HCT116 (cell line): ENCODE data around the gene SERTAD1. TPM values are rescaled to one million over a fixed set of nuclear protein-coding genes. Genes with fewer than 3 reads are reported as not detected.

Experiments used
- ATAC-seq: fragments of 200-7000 bp; cut with Tn5 transposase; 2 replicates; pipeline ENCODE4 v1.9.1; 2020; ENCODE audit warnings: mild to moderate bottlenecking, moderate library complexity
- BruUV-seq: library from RNA; stranded (reverse); fragments of 400-500 nt; replicated peaks from 2 replicates; lab custom pipeline; 2021; lab: Mats Ljungman, UMichigan
- CTCF ChIA-PET: fragments of 300-600 bp; sonication (Branson Sonifier 250); formaldehyde crosslinking; loops from one replicate; lab custom pipeline; 2021; ENCODE audit warnings: antibody characterized with exemption; lab: Charles Lee
- POLR2A ChIA-PET: fragments of 300-600, 350-600 bp; sonication (Branson Sonifier 250); formaldehyde crosslinking; loops from one replicate; lab custom pipeline; 2021; ENCODE audit warnings: antibody characterized with exemption; lab: Charles Lee
- RAD21 ChIA-PET, 2 experiments: fragments of 300-600 bp; sonication (Branson Sonifier 250); formaldehyde crosslinking; loops; one replicate each; lab custom pipeline; 2023; ENCODE audit warnings: low total read pairs in 2 of 2; ENCODE audit not compliant: uncharacterized antibody in 2 of 2, unreplicated experiment in 2 of 2, low non-redundant PET in 1 of 2; lab: Charles Lee
- DNase-seq: peaks from one replicate; pipeline ENCODE4 v3.0.0-alpha.2; 2010; ENCODE audit warnings: low read depth, low spot score
- H2AFZ ChIP-seq: fragments of 200-600 bp; shearing (Covaris generic), sonication (generic); 2 replicates; pipeline ENCODE4 v1.6.1; 2017; ENCODE audit warnings: low read depth, mixed run types, mixed read lengths, antibody characterized with exemption, low read length; ENCODE audit not compliant: poor library complexity, severe bottlenecking
- H3K27ac ChIP-seq: 2 replicates; pipeline ENCODE4 v1.5.1; 2012; ENCODE audit warnings: low read depth, low read length
- H3K27me3 ChIP-seq: fragments of 200-600 bp; sonication (generic); 2 replicates; pipeline ENCODE4 v1.6.1; 2016; ENCODE audit warnings: mixed run types, low read length, mixed read lengths; ENCODE audit not compliant: insufficient read depth
- H3K36me3 ChIP-seq, 2 experiments: fragments of 200-500 bp in 1 of 2; fragments of 200-600 bp in 1 of 2; sonication (Bioruptor generic) in 1 of 2; sonication (generic) in 1 of 2; 2 replicates each; pipeline versions ENCODE4 v1.5.1 to v1.6.1; 2014 to 2016; ENCODE audit warnings: low read length in 2 of 2, inconsistent platforms in 1 of 2, mixed read lengths in 1 of 2, mixed run types in 1 of 2; ENCODE audit not compliant: insufficient read depth in 2 of 2, control insufficient read depth in 1 of 2
- H3K4me1 ChIP-seq, 2 experiments: fragments of 200-600 bp in 1 of 2; sonication (generic) in 1 of 2; 2 replicates each; pipeline versions ENCODE4 v1.5.1 to v1.6.1; 2012 to 2017; ENCODE audit warnings: low read length in 2 of 2, inconsistent platforms in 1 of 2, mild to moderate bottlenecking in 1 of 2, mixed read lengths in 1 of 2, mixed run types in 1 of 2, moderate library complexity in 1 of 2; ENCODE audit not compliant: insufficient read depth in 2 of 2, control insufficient read depth in 1 of 2
- H3K4me2 ChIP-seq: fragments of 200-600 bp; sonication (generic); 2 replicates; pipeline ENCODE4 v1.6.1; 2017; ENCODE audit warnings: mixed run types, low read length, mixed read lengths
- H3K4me3 ChIP-seq, 2 experiments: fragments of 200-600 bp in 1 of 2; sonication (generic) in 1 of 2; replicated peaks in 1 of 2; 2 replicates each; pipeline ENCODE4 v1.5.1; 2011 to 2016; ENCODE audit warnings: low read length in 2 of 2, control low read depth in 1 of 2, low read depth in 1 of 2, mild to moderate bottlenecking in 1 of 2, mixed read lengths in 1 of 2, mixed run types in 1 of 2
- H3K79me2 ChIP-seq: fragments of 200-600 bp; sonication (generic); 2 replicates; pipeline ENCODE4 v1.6.1; 2017; ENCODE audit warnings: mild to moderate bottlenecking, mixed run types, low read length, moderate library complexity, mixed read lengths; ENCODE audit not compliant: insufficient read depth
- H3K9ac ChIP-seq: fragments of 200-600 bp; sonication (generic); 2 replicates; pipeline ENCODE4 v1.6.1; 2016; ENCODE audit warnings: low read length, mixed read lengths
- H3K9me2 ChIP-seq: fragments of 200-600 bp; sonication (generic), shearing (Covaris generic); 2 replicates; pipeline ENCODE4 v1.6.1; 2017; ENCODE audit warnings: mixed run types, mild to moderate bottlenecking, moderate library complexity; ENCODE audit not compliant: insufficient read depth
- H3K9me3 ChIP-seq, 2 experiments: fragments of 200-500 bp in 1 of 2; fragments of 200-600 bp in 1 of 2; sonication (Bioruptor generic) in 1 of 2; sonication (generic) in 1 of 2; 2 replicates each; pipeline ENCODE4 v1.6.1; 2014 to 2017; ENCODE audit warnings: low read length in 2 of 2, mixed read lengths in 2 of 2, inconsistent platforms in 1 of 2, low read depth in 1 of 2, mild to moderate bottlenecking in 1 of 2, mixed run types in 1 of 2, moderate library complexity in 1 of 2; ENCODE audit not compliant: control insufficient read depth in 1 of 2, insufficient read depth in 1 of 2
- H4K20me1 ChIP-seq: fragments of 200-600 bp; sonication (generic), shearing (Covaris generic); 2 replicates; pipeline ENCODE4 v1.6.1; 2017; ENCODE audit warnings: mixed run types, mild to moderate bottlenecking, moderate library complexity; ENCODE audit not compliant: insufficient read depth
- ATF3 ChIP-seq: IDR thresholded peaks from 2 replicates; pipeline ENCODE4 v1.6.1; 2012
- CEBPB ChIP-seq: IDR thresholded peaks from 2 replicates; pipeline ENCODE4 v1.6.1; 2012; ENCODE audit warnings: low read depth
- EGR1 ChIP-seq: IDR thresholded peaks from 2 replicates; pipeline ENCODE4 v1.6.1; 2012; ENCODE audit warnings: low read depth
- ELF1 ChIP-seq: IDR thresholded peaks from 2 replicates; pipeline ENCODE4 v1.6.1; 2012; ENCODE audit warnings: low read depth, borderline replicate concordance
- JUND ChIP-seq: IDR thresholded peaks from 2 replicates; pipeline ENCODE4 v1.6.1; 2012
- MAX ChIP-seq: IDR thresholded peaks from 2 replicates; pipeline ENCODE4 v1.6.1; 2012
- POLR2AphosphoS5 ChIP-seq: IDR thresholded peaks from 2 replicates; pipeline ENCODE4 v1.6.1; 2011; ENCODE audit warnings: mild to moderate bottlenecking, low read depth, low read length, moderate library complexity
- SIN3A ChIP-seq: IDR thresholded peaks from 2 replicates; pipeline ENCODE4 v1.6.1; 2012; ENCODE audit warnings: low read depth
- SP1 ChIP-seq: IDR thresholded peaks from 2 replicates; pipeline ENCODE4 v1.6.1; 2012; ENCODE audit warnings: low read depth
- ZBTB33 ChIP-seq: IDR thresholded peaks from 2 replicates; pipeline ENCODE4 v1.6.1; 2011; ENCODE audit warnings: mild to moderate bottlenecking, low read length, moderate library complexity; ENCODE audit not compliant: insufficient replicate concordance; ENCODE audit errors: extremely low read depth
- ZFX ChIP-seq: fragments of 450-650 bp; IDR thresholded peaks from 2 replicates; pipeline ENCODE4 v1.6.1; 2017
- ZNF274 ChIP-seq: fragments of 200-500 bp; sonication (Bioruptor generic); IDR thresholded peaks from 2 replicates; pipeline ENCODE4 v1.6.1; 2014; ENCODE audit warnings: mild to moderate bottlenecking, low read depth, low read length, inconsistent platforms
- intact Hi-C: fragments of 100-400 bp; cut with micrococcal nuclease; formaldehyde crosslinking; loops from 2 replicates; pipeline ENCODE4 v1.10.0; 2022
- total RNA-seq: library from RNA; stranded (reverse); gene quantifications from one replicate; pipeline ENCODE4 v1.2.1, GENCODE V29; 2021; ENCODE audit not compliant: unreplicated experiment

SERTAD1 gene
- total RNA-seq, 1 experiment from 2014 or later: 30.3 TPM

DNA sequence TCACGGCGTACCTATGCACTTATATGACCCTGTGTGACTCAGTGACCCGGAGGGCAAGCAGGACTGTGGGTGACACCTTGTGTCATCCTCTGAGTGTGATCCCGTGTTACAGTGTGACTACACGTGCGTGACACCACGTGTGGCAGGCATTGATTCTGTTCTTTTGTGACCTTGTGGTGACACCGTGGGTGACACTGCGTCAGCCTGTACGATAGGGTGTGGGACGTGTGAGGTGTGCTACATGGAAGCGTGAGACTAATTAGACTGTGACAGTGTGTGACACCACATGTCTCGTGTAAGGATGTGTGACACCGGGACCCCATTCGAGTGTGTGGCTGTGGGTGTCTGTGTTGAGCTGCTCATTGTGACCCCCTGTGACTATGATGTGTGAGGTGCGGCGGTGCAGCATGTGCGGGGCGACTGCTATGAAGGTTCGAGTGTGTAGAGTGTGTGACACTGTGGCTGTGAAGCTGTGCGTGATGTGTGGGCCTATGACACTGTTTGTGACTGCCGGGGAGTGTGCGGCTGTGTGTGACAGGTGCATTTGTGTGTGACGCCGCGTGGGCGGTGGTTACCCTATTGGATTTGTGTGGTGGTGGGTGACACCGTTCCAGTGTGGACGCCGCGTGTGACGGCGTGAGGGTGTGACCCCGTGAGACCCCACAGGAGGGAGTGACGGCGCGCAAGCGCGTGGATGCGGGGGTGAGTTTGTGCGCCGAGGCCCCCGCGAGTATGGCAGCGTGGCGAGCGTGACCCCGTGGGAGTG, 40.6 kb upstream of the SERTAD1 start:
- no TSS peak for BruUV-seq
- no peaks in the 10 kb centered on the region for H3K9me3 ChIP-seq
- H3K9me2 ChIP-seq: no peaks in the 10 kb centered on the region
- no peaks in the 10 kb centered on the region for H3K36me3 ChIP-seq
- TF ChIP-seq EGR1 (0 out of 2 replicates have a peak, but pooled peaks have one; percentile 9), MAX (peak; percentile 34; the same call in 1 of the 2 replicates), JUND (no peak)
- intact Hi-C loops: no loop called here
- peaks cover 14% of the 10 kb centered on the region; the same call in 1 of the 2 replicates for H3K79me2 ChIP-seq
- peak overlapping the region; percentile 42 to 95 for H3K4me3 ChIP-seq
- no peak for ATAC-seq
- peak overlapping the region; percentile 50; the same call in 1 of the 2 replicates for H3K27ac ChIP-seq
- H3K9ac ChIP-seq: peak overlapping the region; percentile 94
- ChIA-PET RAD21 (interaction anchor here in 1 of 2 experiments (0.6 to 0.9 kb wide), 4 partner anchors 21 to 161 kb away, joined by 3 read pairs; no protein-coding TSS in a partner anchor), CTCF (interaction anchor here (0.8 to 3.3 kb wide), 9 partner anchors 8 to 161 kb away, joined by 3 to 21 read pairs (median 4); partner anchors contain the start of gene SERTAD1), POLR2A (interaction anchor here (0.7 to 4.0 kb wide), 12 partner anchors 8 to 137 kb away, joined by 3 to 24 read pairs (median 4); partner anchors contain the start of genes C19orf47, PLD3, SERTAD1 and SERTAD3)
- no peaks in the 10 kb centered on the region for H3K27me3 ChIP-seq
- no peaks in the 10 kb centered on the region for H4K20me1 ChIP-seq
- H2AFZ ChIP-seq: no peak overlapping the region
- no peak for DNase-seq
- H3K4me2 ChIP-seq: peak overlapping the region; percentile 94
- H3K4me1 ChIP-seq: peaks cover 13 to 34% of the 10 kb centered on the region in 2 experiments

- DNase-seq: peak; percentile 98
- H3K4me1 ChIP-seq: peaks cover 13 to 34% of the 10 kb centered on the region in 2 experiments
- CTCF ChIA-PET: interaction anchor here (0.8 to 3.3 kb wide), 10 partner anchors 8 to 160 kb away, joined by 3 to 21 read pairs (median 4); partner anchors contain the start of gene SERTAD1
- RAD21 ChIA-PET: interaction anchor here in 1 of 2 experiments (0.6 to 0.9 kb wide), 4 partner anchors 22 to 160 kb away, joined by 3 read pairs; no protein-coding TSS in a partner anchor
- no peaks in the 10 kb centered on the region for H4K20me1 ChIP-seq
- no peak within 1 kb of the TSS for H2AFZ ChIP-seq
- peaks cover 18% of the 10 kb centered on the region; the same call in 1 of the 2 replicates for H3K79me2 ChIP-seq
- H3K9me2 ChIP-seq: no peaks in the 10 kb centered on the region
- H3K27me3 ChIP-seq: no peaks in the 10 kb centered on the region
- POLR2A ChIA-PET: interaction anchor here (0.7 to 4.0 kb wide), 13 partner anchors 9 to 137 kb away, joined by 3 to 24 read pairs (median 5); partner anchors contain the start of genes C19orf47, PLD3, SERTAD1 and SERTAD3
- peak; percentile 88 for ATAC-seq
- H3K36me3 ChIP-seq: no peaks in the 10 kb centered on the region
- H3K9ac ChIP-seq: peak within 1 kb of the TSS; percentile 94
- peak within 1 kb of the TSS; percentile 94 for H3K4me2 ChIP-seq
- TF ChIP-seq SP1 (peak; percentile 79), CEBPB (no peak), EGR1 (peak; percentile 70), ELF1 (no peak), ZBTB33 (no peak), ATF3 (no peak), ZFX (no peak), ZNF274 (no peak), MAX (peak; percentile 29; the same call in 1 of the 2 replicates), POLR2AphosphoS5 (peak; percentile 89), SIN3A (peak; percentile 18; the same call in 1 of the 2 replicates)
- H3K4me3 ChIP-seq: peak within 1 kb of the TSS; percentile 93 to 95
- BruUV-seq: no TSS peak
- intact Hi-C loops: loop anchor here (2.0 kb wide), 1 partner anchor 137 kb away; no protein-coding TSS in a partner anchor
- H3K9me3 ChIP-seq: no peaks in the 10 kb centered on the region
- H3K27ac ChIP-seq: peak within 1 kb of the TSS; percentile 89
These were observed 39.9 kb upstream of the SERTAD1 start, which contains the start of gene BLVRB for GRCh38 chr19:40465557-40466218. BLVRB (minus strand) TSS chr19:40465745; CDS start chr19:40465688, 57 bp downstream.
